HEK293 (cell line): ENCODE data around the gene E2F1.

Experiments used
- ATF2 ChIP-seq: fragments of 450-650 bp; formaldehyde crosslinking; IDR thresholded peaks from 2 replicates; pipeline ENCODE4 v1.5.1; 2016; ENCODE audit warnings: missing biosample characterization, missing genetic modification characterization, low read depth
- EGR2 ChIP-seq: fragments of 450-650 bp; formaldehyde crosslinking; IDR thresholded peaks from 2 replicates; pipeline ENCODE4 v1.5.1; 2016; ENCODE audit warnings: low read depth, missing biosample characterization, missing genetic modification characterization
- GLI2 ChIP-seq: fragments of 450-650 bp; formaldehyde crosslinking; IDR thresholded peaks from 2 replicates; pipeline ENCODE4; 2017; ENCODE audit warnings: missing biosample characterization, missing genetic modification characterization, low read depth, borderline replicate concordance
- GLIS1 ChIP-seq: fragments of 450-650 bp; formaldehyde crosslinking; IDR thresholded peaks from 2 replicates; pipeline ENCODE4 v1.5.1; 2016; ENCODE audit warnings: missing biosample characterization, missing genetic modification characterization
- HIC1 ChIP-seq: fragments of 450-650 bp; formaldehyde crosslinking; IDR thresholded peaks from 2 replicates; pipeline ENCODE4 v1.5.1; 2016; ENCODE audit warnings: missing biosample characterization, missing genetic modification characterization
- HOXC10 ChIP-seq: sonication (generic); formaldehyde crosslinking; IDR thresholded peaks from 2 replicates; pipeline ENCODE4 v1.8.1; 2023; ENCODE audit warnings: mild to moderate bottlenecking, missing genetic modification reagents
- KLF7 ChIP-seq: fragments of 450-650 bp; formaldehyde crosslinking; IDR thresholded peaks from 2 replicates; pipeline ENCODE4 v1.5.1; 2016; ENCODE audit warnings: missing biosample characterization, missing genetic modification characterization, borderline replicate concordance
- OVOL3 ChIP-seq: fragments of 450-650 bp; formaldehyde crosslinking; IDR thresholded peaks from 2 replicates; pipeline ENCODE4 v1.5.1; 2016; ENCODE audit warnings: missing biosample characterization, missing genetic modification characterization
- SCRT2 ChIP-seq: fragments of 450-650 bp; formaldehyde crosslinking; IDR thresholded peaks from 2 replicates; pipeline ENCODE4 v1.5.1; 2016; ENCODE audit warnings: missing biosample characterization, missing genetic modification characterization
- TCF7L2 ChIP-seq: IDR thresholded peaks from 2 replicates; pipeline ENCODE4 v1.6.1; 2011; ENCODE audit warnings: low read depth, mild to moderate bottlenecking, inconsistent platforms, low read length, moderate library complexity, borderline replicate concordance
- ZBTB17 ChIP-seq: fragments of 450-650 bp; formaldehyde crosslinking; IDR thresholded peaks from 2 replicates; pipeline ENCODE4 v1.5.1; 2016; ENCODE audit warnings: missing biosample characterization, missing genetic modification characterization
- ZBTB44 ChIP-seq: fragments of 450-650 bp; IDR thresholded peaks from 2 replicates; pipeline ENCODE4 v1.5.1; 2018; ENCODE audit warnings: missing biosample characterization, mild to moderate bottlenecking, missing genetic modification characterization
- ZFP69B ChIP-seq: fragments of 450-650 bp; formaldehyde crosslinking; IDR thresholded peaks from 2 replicates; pipeline ENCODE4 v1.5.1; 2016; ENCODE audit warnings: missing biosample characterization, missing genetic modification characterization
- ZNF114 ChIP-seq: fragments of 450-650 bp; formaldehyde crosslinking; IDR thresholded peaks from 2 replicates; pipeline ENCODE4 v1.5.0; 2017; ENCODE audit warnings: missing biosample characterization, missing genetic modification characterization
- ZNF140 ChIP-seq: fragments of 450-650 bp; formaldehyde crosslinking; IDR thresholded peaks from 2 replicates; pipeline ENCODE4 v1.5.1; 2016; ENCODE audit warnings: missing biosample characterization, missing genetic modification characterization
- ZNF146 ChIP-seq: fragments of 450-650 bp; formaldehyde crosslinking; IDR thresholded peaks from 2 replicates; pipeline ENCODE4 v1.5.1; 2016; ENCODE audit warnings: missing biosample characterization, missing genetic modification characterization
- ZNF148 ChIP-seq: fragments of 450-650 bp; formaldehyde crosslinking; IDR thresholded peaks from 2 replicates; pipeline ENCODE4 v1.5.0; 2017; ENCODE audit warnings: missing biosample characterization, missing genetic modification characterization, borderline replicate concordance
- ZNF184 ChIP-seq: fragments of 450-650 bp; IDR thresholded peaks from 2 replicates; pipeline ENCODE4 v1.5.1; 2018; ENCODE audit warnings: missing biosample characterization, mild to moderate bottlenecking, missing genetic modification characterization
- ZNF2 ChIP-seq: fragments of 450-650 bp; formaldehyde crosslinking; IDR thresholded peaks from 2 replicates; pipeline ENCODE4 v1.5.1; 2016; ENCODE audit warnings: missing biosample characterization, missing genetic modification characterization
- ZNF239 ChIP-seq: fragments of 450-650 bp; formaldehyde crosslinking; IDR thresholded peaks from 2 replicates; pipeline ENCODE4 v1.5.1; 2016; ENCODE audit warnings: missing biosample characterization, missing genetic modification characterization
- ZNF24 ChIP-seq: fragments of 450-650 bp; formaldehyde crosslinking; IDR thresholded peaks from 2 replicates; pipeline ENCODE4 v1.5.1; 2016; ENCODE audit warnings: missing biosample characterization, missing genetic modification characterization
- ZNF341 ChIP-seq: fragments of 450-650 bp; formaldehyde crosslinking; IDR thresholded peaks from 2 replicates; pipeline ENCODE4; 2016; ENCODE audit warnings: low read depth, missing biosample characterization, missing genetic modification characterization
- ZNF37A ChIP-seq: fragments of 450-650 bp; IDR thresholded peaks from 2 replicates; pipeline ENCODE4 v1.5.1; 2018; ENCODE audit warnings: missing biosample characterization, missing genetic modification characterization
- ZNF473 ChIP-seq: fragments of 450-650 bp; formaldehyde crosslinking; IDR thresholded peaks from 2 replicates; pipeline ENCODE4 v1.5.1; 2017; ENCODE audit warnings: missing biosample characterization, missing genetic modification characterization
- ZNF514 ChIP-seq: fragments of 450-650 bp; formaldehyde crosslinking; IDR thresholded peaks from 2 replicates; pipeline ENCODE4 v1.5.1; 2016; ENCODE audit warnings: missing biosample characterization, missing genetic modification characterization
- ZNF549 ChIP-seq: fragments of 450-650 bp; IDR thresholded peaks from 2 replicates; pipeline ENCODE4 v1.5.1; 2018; ENCODE audit warnings: missing biosample characterization, missing genetic modification characterization, mild to moderate bottlenecking, inconsistent platforms, moderate library complexity
- ZNF558 ChIP-seq: fragments of 450-650 bp; formaldehyde crosslinking; IDR thresholded peaks from 2 replicates; pipeline ENCODE4 v1.5.1; 2016; ENCODE audit warnings: missing biosample characterization, missing genetic modification characterization
- ZNF560 ChIP-seq: fragments of 450-650 bp; formaldehyde crosslinking; IDR thresholded peaks from 2 replicates; pipeline ENCODE4 v1.5.1; 2017; ENCODE audit warnings: missing biosample characterization, missing genetic modification characterization, borderline replicate concordance
- ZNF571 ChIP-seq: fragments of 450-650 bp; formaldehyde crosslinking; IDR thresholded peaks from 2 replicates; pipeline ENCODE4 v1.5.0; 2017; ENCODE audit warnings: missing biosample characterization, missing genetic modification characterization
- ZNF610 ChIP-seq: fragments of 450-650 bp; formaldehyde crosslinking; IDR thresholded peaks from 2 replicates; pipeline ENCODE4 v1.5.1; 2016; ENCODE audit warnings: missing biosample characterization, missing genetic modification characterization, borderline replicate concordance
- ZNF747 ChIP-seq: fragments of 450-650 bp; formaldehyde crosslinking; IDR thresholded peaks from 2 replicates; pipeline ENCODE4 v1.5.1; 2016; ENCODE audit warnings: missing biosample characterization, missing genetic modification characterization
- ZNF768 ChIP-seq: fragments of 450-650 bp; formaldehyde crosslinking; IDR thresholded peaks from 2 replicates; pipeline ENCODE4 v1.5.1; 2018; ENCODE audit warnings: missing biosample characterization, mild to moderate bottlenecking, missing genetic modification characterization
- ZNF837 ChIP-seq: fragments of 450-650 bp; formaldehyde crosslinking; IDR thresholded peaks from 2 replicates; pipeline ENCODE4 v1.5.1; 2016; ENCODE audit warnings: missing biosample characterization, missing genetic modification characterization
- ZNF843 ChIP-seq: fragments of 450-650 bp; formaldehyde crosslinking; IDR thresholded peaks from 2 replicates; pipeline ENCODE4 v1.5.1; 2016; ENCODE audit warnings: missing biosample characterization, missing genetic modification characterization
- ZXDB ChIP-seq: fragments of 450-650 bp; formaldehyde crosslinking; IDR thresholded peaks from 2 replicates; pipeline ENCODE4 v1.5.1; 2016; ENCODE audit warnings: missing biosample characterization, missing genetic modification characterization

Gene E2F1

GRCh38 chr20:33732166-33732970, 46.2 kb upstream of the E2F1 start (continued):
- TF ChIP-seq GLI2 (tag by site-specific recombination): no peak
- TF ChIP-seq KLF7 (tag by site-specific recombination): no peak
- no peak for TF ChIP-seq ZNF239
- no peak for TF ChIP-seq ZFP69B (tag by site-specific recombination)
- TF ChIP-seq ZNF549: no peak
- TF ChIP-seq ZNF140: no peak
- TF ChIP-seq ZNF24: no peak
- 0 out of 2 replicates have a peak, but pooled peaks have one; percentile 55 for TF ChIP-seq ZNF2
- TF ChIP-seq ZNF560 (tag by site-specific recombination): no peak
- no peak for TF ChIP-seq EGR2 (tag by site-specific recombination)
- TF ChIP-seq ZNF146 (tag by site-specific recombination): no peak
- no peak for TF ChIP-seq ZNF610 (tag by site-specific recombination)
- TF ChIP-seq SCRT2: peak; percentile 88
- peak; percentile 56; the same call in 1 of the 2 replicates for TF ChIP-seq ZNF37A
- no peak for TF ChIP-seq ZNF473 (tag by site-specific recombination)
- TF ChIP-seq ZNF571 (tag by site-specific recombination): no peak
- TF ChIP-seq ZXDB (tag by site-specific recombination): no peak; the same call in 1 of the 2 replicates
- no peak for TF ChIP-seq ZNF148 (tag by site-specific recombination)
- no peak for TF ChIP-seq ZNF114
- no peak for TF ChIP-seq ATF2 (tag by site-specific recombination)
- TF ChIP-seq ZNF558 (tag by site-specific recombination): no peak
- TF ChIP-seq ZNF837 (tag by site-specific recombination): no peak
- TF ChIP-seq HOXC10 (CRISPR knock-in tag): peak; percentile 84; the same call in 1 of the 2 replicates
- peak; percentile 68 for TF ChIP-seq ZBTB17 (tag by site-specific recombination)
- no peak for TF ChIP-seq HIC1 (tag by site-specific recombination)
- TF ChIP-seq GLIS1 (tag by site-specific recombination): peak; percentile 62; the same call in 1 of the 2 replicates
- TF ChIP-seq OVOL3 (tag by site-specific recombination): no peak
- peak; percentile 35; the same call in 1 of the 2 replicates for TF ChIP-seq ZBTB44 (tag by site-specific recombination)
- peak; percentile 95 for TF ChIP-seq ZNF341 (tag by site-specific recombination)
- TF ChIP-seq ZNF843 (tag by site-specific recombination): no peak
- TF ChIP-seq TCF7L2: no peak
- no peak for TF ChIP-seq ZNF514 (tag by site-specific recombination)
- no peak for TF ChIP-seq ZNF768 (tag by site-specific recombination)
- no peak for TF ChIP-seq ZNF747
- TF ChIP-seq ZNF184 (tag by site-specific recombination): no peak
